Mesendoderm (in vitro differentiated cells): ENCODE results near the gene NCBP2L.

Experiments
- DNase-seq: peaks from one replicate; pipeline ENCODE4 v3.0.0; 2013
- H2AK5ac ChIP-seq: 2 replicates; pipeline ENCODE4 v1.6.1; 2013; ENCODE audit warnings: low read length, inconsistent platforms
- H2BK120ac ChIP-seq: 2 replicates; pipeline ENCODE4 v1.6.1; 2013; ENCODE audit warnings: low read depth, mild to moderate bottlenecking, low read length, moderate library complexity, mixed read lengths
- H2BK15ac ChIP-seq: replicated peaks from 2 replicates; pipeline ENCODE4 v1.6.1; 2013; ENCODE audit warnings: low read depth, mild to moderate bottlenecking, moderate library complexity
- H2BK5ac ChIP-seq: 2 replicates; pipeline ENCODE4 v1.6.1; 2013; ENCODE audit warnings: low read length, inconsistent platforms
- H3K18ac ChIP-seq: 2 replicates; pipeline ENCODE4 v1.6.1; 2013; ENCODE audit warnings: mild to moderate bottlenecking, low read length, mixed read lengths
- H3K23ac ChIP-seq: one replicate; pipeline ENCODE4 v1.6.1; 2013; ENCODE audit warnings: low read length
- H3K27ac ChIP-seq: 2 replicates; pipeline ENCODE4 v1.5.1; 2013; ENCODE audit warnings: low read depth, mild to moderate bottlenecking, inconsistent platforms, low read length, moderate library complexity
- H3K27me3 ChIP-seq: 2 replicates; pipeline ENCODE4 v1.6.1; 2013; ENCODE audit warnings: low read length, control low read depth, mild to moderate bottlenecking, inconsistent platforms; ENCODE audit not compliant: insufficient read depth, poor library complexity
- H3K36me3 ChIP-seq: 2 replicates; pipeline ENCODE4 v1.6.1; 2013; ENCODE audit warnings: low read length, inconsistent platforms; ENCODE audit not compliant: control insufficient read depth, insufficient read depth
- H3K4ac ChIP-seq: one replicate; pipeline ENCODE4 v1.6.1; 2013; ENCODE audit warnings: low read depth, mild to moderate bottlenecking, low read length, moderate library complexity
- H3K4me1 ChIP-seq: 2 replicates; pipeline ENCODE4 v1.6.1; 2013; ENCODE audit warnings: low read depth, low read length, inconsistent platforms; ENCODE audit not compliant: control insufficient read depth
- H3K4me2 ChIP-seq: 2 replicates; pipeline ENCODE4 v1.6.1; 2013; ENCODE audit warnings: low read length
- H3K4me3 ChIP-seq: 2 replicates; pipeline ENCODE4 v1.5.1; 2013; ENCODE audit warnings: mild to moderate bottlenecking, low read length
- H3K56ac ChIP-seq: one replicate; pipeline ENCODE4 v1.6.1; 2013; ENCODE audit warnings: low read length
- H3K79me1 ChIP-seq: 2 replicates; pipeline ENCODE4 v1.6.1; 2013; ENCODE audit warnings: low read length, inconsistent platforms
- H3K79me2 ChIP-seq: 2 replicates; pipeline ENCODE4 v1.6.1; 2013; ENCODE audit warnings: mild to moderate bottlenecking, low read length; ENCODE audit not compliant: control insufficient read depth, insufficient read depth
- H3K9ac ChIP-seq: 2 replicates; pipeline ENCODE4 v1.6.1; 2013; ENCODE audit warnings: low read length, inconsistent platforms
- H4K5ac ChIP-seq: one replicate; pipeline ENCODE4 v1.6.1; 2013; ENCODE audit warnings: low read length
- H4K8ac ChIP-seq: one replicate; pipeline ENCODE4 v1.6.1; 2013; ENCODE audit warnings: low read depth, mild to moderate bottlenecking, control low read depth, low read length, moderate library complexity
- whole genome bisulfite sequencing: extraction: QIAGEN DNeasy Blood & Tissue Kit; methylation state at CpG from one replicate; pipeline ENCODE4 v1.1.7; 2013; ENCODE audit warnings: low lambda C conversion rate, missing lambda C conversion rate; ENCODE audit not compliant: insufficient coverage; ENCODE audit errors: extremely low coverage; 5-methylcytosine and 5-hydroxymethylcytosine counted together

The NCBP2L gene

GRCh38 chrX:107773906-107774435 is 3.6 kb upstream of the NCBP2L start:
- H3K4me2 ChIP-seq, result no peak overlapping the region
- no peaks in the 10 kb centered on the region for H3K4me1 ChIP-seq
- no peak overlapping the region for H2BK120ac ChIP-seq
- H3K27me3 ChIP-seq, result peaks cover 8% of the 10 kb centered on the region
- DNase-seq, result no peak
- no peak overlapping the region for H4K5ac ChIP-seq
- H3K36me3 ChIP-seq, result no peaks in the 10 kb centered on the region
- no peak overlapping the region for H3K4ac ChIP-seq
- H3K27ac ChIP-seq, result no peak overlapping the region
- no CpG with 5 or more reads among the region's 9 CpGs for WGBS
- H3K18ac ChIP-seq, result no peak overlapping the region
- no peak overlapping the region for H3K23ac ChIP-seq
- H3K56ac ChIP-seq, result no peak overlapping the region
- no peak overlapping the region for H2BK15ac ChIP-seq
- H2BK5ac ChIP-seq, result no peak overlapping the region
- H4K8ac ChIP-seq, result no peak overlapping the region
- no peak overlapping the region for H2AK5ac ChIP-seq
- H3K4me3 ChIP-seq, result no peak overlapping the region
- H3K79me1 ChIP-seq, result no peaks in the 10 kb centered on the region
- H3K79me2 ChIP-seq, result no peaks in the 10 kb centered on the region
- no peak overlapping the region for H3K9ac ChIP-seq

GRCh38 chrX:107775000-107775733 is 2.4 kb upstream of the NCBP2L start:
- Histone ChIP-seq H3K4me1 (no peaks in the 10 kb centered on the region), H2BK15ac (no peak overlapping the region), H3K79me1 (no peaks in the 10 kb centered on the region), H3K18ac (no peak overlapping the region), H3K36me3 (no peaks in the 10 kb centered on the region), H4K8ac (no peak overlapping the region), H3K56ac (no peak overlapping the region), H3K4me3 (no peak overlapping the region), H3K23ac (no peak overlapping the region), H2BK5ac (no peak overlapping the region), H3K27me3 (peaks cover 8% of the 10 kb centered on the region), H3K9ac (no peak overlapping the region), H3K4ac (no peak overlapping the region), H2AK5ac (no peak overlapping the region), H3K79me2 (no peaks in the 10 kb centered on the region), H3K27ac (no peak overlapping the region), H3K4me2 (peak overlapping the region; percentile 36), H2BK120ac (no peak overlapping the region), H4K5ac (no peak overlapping the region)
- DNase-seq, result no peak
- no CpG with 5 or more reads among the region's 40 CpGs for WGBS

- Histone ChIP-seq H4K8ac (no peak within 1 kb of the TSS), H3K4me3 (no peak within 1 kb of the TSS), H3K79me2 (no peaks in the 10 kb centered on the region), H2BK120ac (no peak within 1 kb of the TSS), H3K27ac (no peak within 1 kb of the TSS), H3K9ac (peak within 1 kb of the TSS; percentile 11), H3K79me1 (no peaks in the 10 kb centered on the region), H3K23ac (no peak within 1 kb of the TSS), H3K4me2 (peak within 1 kb of the TSS; percentile 40), H4K5ac (no peak within 1 kb of the TSS), H2AK5ac (no peak within 1 kb of the TSS), H3K4me1 (no peaks in the 10 kb centered on the region), H3K4ac (no peak within 1 kb of the TSS), H3K27me3 (peaks cover 8% of the 10 kb centered on the region), H3K56ac (peak within 1 kb of the TSS; percentile 25), H3K36me3 (no peaks in the 10 kb centered on the region), H3K18ac (no peak within 1 kb of the TSS), H2BK15ac (no peak within 1 kb of the TSS), H2BK5ac (no peak within 1 kb of the TSS)
- peak; percentile 82 for DNase-seq
- WGBS, result no CpG with 5 or more reads among the region's 59 CpGs
Measured at GRCh38 chrX:107775734-107776511, 1.6 kb upstream of the NCBP2L start, which contains the start of gene TSC22D3. TSC22D3 (minus strand) TSS chrX:107775787; CDS start chrX:107775419, 368 bp downstream.

DNA sequence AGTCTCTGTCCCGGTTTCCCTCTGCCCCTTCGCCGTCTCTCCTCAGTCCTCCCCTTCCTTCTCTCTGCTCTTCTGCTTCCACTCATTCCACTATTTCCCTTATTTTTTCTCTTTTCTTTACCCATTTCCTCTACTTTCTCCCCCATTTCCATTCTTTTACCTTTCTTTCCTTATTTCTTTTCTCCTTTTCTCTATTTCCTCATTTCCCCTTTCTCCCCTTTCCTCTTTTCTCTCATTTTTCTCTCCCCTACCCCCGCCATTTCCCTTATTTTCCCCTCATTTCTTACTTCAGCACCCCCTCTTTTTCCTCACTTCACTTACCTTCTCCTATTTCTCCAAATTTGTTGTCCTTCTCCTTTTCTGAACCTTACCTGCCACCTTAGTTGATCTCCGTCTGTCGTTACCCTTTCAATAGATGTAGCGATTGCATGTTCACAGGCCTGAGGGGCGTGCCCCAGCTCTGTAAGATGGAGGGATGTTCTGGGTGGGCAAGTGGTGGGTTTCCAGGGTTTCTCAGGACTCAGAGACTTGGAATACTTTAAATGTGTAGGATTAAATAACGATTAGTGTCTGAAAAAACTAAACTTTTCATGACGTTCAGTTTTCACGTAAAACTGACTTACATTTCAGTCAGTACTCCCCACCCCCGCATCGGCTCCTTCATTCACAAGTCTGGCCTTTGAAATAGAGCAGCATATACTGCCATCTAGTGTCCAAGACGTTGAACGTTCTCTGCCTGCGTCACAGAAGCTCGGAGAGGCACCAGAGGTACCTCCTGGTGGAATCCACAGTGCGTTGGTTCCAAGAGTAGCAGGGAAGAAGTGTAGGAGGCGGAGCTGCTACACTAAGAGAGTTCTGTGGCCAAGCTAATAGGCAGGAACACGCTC is 641 bp upstream of the NCBP2L start:
- Histone ChIP-seq H3K27ac (no peak overlapping the region), H3K36me3 (no peaks in the 10 kb centered on the region), H3K18ac (no peak overlapping the region), H3K23ac (no peak overlapping the region), H3K9ac (peak overlapping the region; percentile 11), H3K27me3 (peaks cover 8% of the 10 kb centered on the region), H3K56ac (peak overlapping the region; percentile 25), H2AK5ac (no peak overlapping the region), H3K4ac (no peak overlapping the region), H3K4me1 (no peaks in the 10 kb centered on the region), H3K4me2 (peak overlapping the region; percentile 40), H4K8ac (no peak overlapping the region), H3K4me3 (no peak overlapping the region), H2BK5ac (no peak overlapping the region), H2BK120ac (no peak overlapping the region), H3K79me2 (no peaks in the 10 kb centered on the region), H4K5ac (no peak overlapping the region), H2BK15ac (no peak overlapping the region), H3K79me1 (no peaks in the 10 kb centered on the region)
- DNase-seq, result peak; percentile 94
- WGBS, result 100% methylated on average over 1 of the region's 20 CpGs

DNA sequence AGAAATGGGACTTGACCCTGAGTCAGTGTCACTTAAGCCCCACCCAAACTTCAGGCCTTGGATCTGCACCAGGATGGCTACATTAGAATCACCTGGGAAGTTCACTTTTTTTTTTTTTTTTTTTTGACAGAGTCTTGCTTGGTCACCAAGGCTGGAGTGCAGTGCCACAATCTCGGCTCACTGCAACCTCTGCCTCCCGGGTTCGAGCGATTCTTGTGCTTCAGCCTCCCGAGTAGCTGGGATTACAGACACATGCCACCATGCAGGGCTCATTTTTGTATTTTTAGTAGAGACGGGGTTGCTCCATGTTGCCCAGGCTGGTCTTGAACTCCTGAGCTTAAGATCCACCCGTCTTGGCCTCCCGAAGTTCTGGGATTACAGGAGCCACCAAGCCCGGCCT is 3.0 kb downstream of the NCBP2L start:
- no CpG with 5 or more reads among the region's 9 CpGs for WGBS
- no peak overlapping the region for H3K56ac ChIP-seq

More for the DNA sequence above, 3.0 kb downstream of the NCBP2L start:
- Histone ChIP-seq H3K27ac (no peak overlapping the region), H3K4me2 (no peak overlapping the region), H3K4me3 (no peak overlapping the region), H3K79me1 (no peaks in the 10 kb centered on the region), H3K9ac (no peak overlapping the region), H2AK5ac (no peak overlapping the region), H3K36me3 (no peaks in the 10 kb centered on the region), H3K23ac (no peak overlapping the region), H2BK5ac (no peak overlapping the region), H2BK15ac (no peak overlapping the region), H2BK120ac (no peak overlapping the region), H4K5ac (no peak overlapping the region), H3K27me3 (no peaks in the 10 kb centered on the region), H3K4me1 (no peaks in the 10 kb centered on the region), H3K18ac (no peak overlapping the region), H3K4ac (no peak overlapping the region), H4K8ac (no peak overlapping the region), H3K79me2 (no peaks in the 10 kb centered on the region)
- DNase-seq, result no peak
